ENCODE data around the gene PPP1R27. TPM values are rescaled to one million over a fixed set of nuclear protein-coding genes. Genes with fewer than 3 reads are reported as not detected.
A peak's percentile ranks its signal among the peaks of the same experiment; 100 is the strongest.

The PPP1R27 gene
- total and polyA plus RNA-seq, 9 of the 15 experiments (the other 6 are each of a cell fraction or from before 2014, with no cell fraction given): 0.29 to 6.9 (median 1.5) TPM; not detected in 2

DNA sequence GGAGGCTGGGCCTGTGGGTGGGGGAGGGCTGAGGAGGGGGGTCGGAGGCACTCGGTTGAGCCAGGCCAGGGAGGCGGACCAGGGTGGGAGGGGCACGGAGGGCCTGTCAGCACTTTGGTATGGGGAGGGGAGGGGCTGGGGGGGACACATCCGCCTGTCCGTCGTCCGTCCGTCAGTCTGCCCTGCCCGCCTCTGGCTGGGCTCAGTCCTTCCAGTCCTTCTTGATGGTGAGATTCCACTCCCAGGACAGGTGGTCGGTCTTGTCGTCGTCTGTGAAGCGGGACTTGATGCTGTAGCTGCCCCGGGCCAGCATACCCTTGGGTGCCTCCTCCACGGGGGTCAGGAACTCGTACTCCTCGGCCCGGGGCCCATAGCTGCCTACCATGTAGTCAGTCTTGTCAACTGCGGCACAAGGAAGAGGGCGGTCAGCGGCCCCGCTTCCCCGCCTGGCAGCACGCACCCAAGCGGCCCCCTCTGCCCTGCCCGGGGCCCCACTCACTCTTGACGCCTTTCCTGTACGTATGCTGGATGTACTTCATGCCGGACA lies 33.9 kb upstream of the PPP1R27 start (continued):
- TF ChIP-seq TAF1 (IDR thresholded peaks at IDR 0.05; ENCODE audit: control insufficient read depth, extremely low read depth, insufficient read depth, low read length, severe bottlenecking): peak; percentile 8
- TF ChIP-seq FOXP1 (CRISPR knock-in tag; IDR thresholded peaks at IDR 0.05): no peak
- TF ChIP-seq BRCA1 (IDR thresholded peaks at IDR 0.05): no peak
- TF ChIP-seq BRCA1 (CRISPR knock-in tag; IDR thresholded peaks at IDR 0.05): 0 out of 2 replicates have a peak, but pooled peaks have one; percentile 15
- no peak for TF ChIP-seq NFYB (IDR thresholded peaks at IDR 0.05; ENCODE audit: extremely low read depth, insufficient read length)
- TF ChIP-seq ZNF12 (CRISPR knock-in tag; IDR thresholded peaks at IDR 0.05): 0 out of 2 replicates have a peak, but pooled peaks have one; percentile 44
- no peak for TF ChIP-seq NELFE (IDR thresholded peaks at IDR 0.05; ENCODE audit: insufficient read depth, insufficient read length)
- no peak for TF ChIP-seq RNF2 (IDR thresholded peaks at IDR 0.05)
- TF ChIP-seq, protein P1, sequence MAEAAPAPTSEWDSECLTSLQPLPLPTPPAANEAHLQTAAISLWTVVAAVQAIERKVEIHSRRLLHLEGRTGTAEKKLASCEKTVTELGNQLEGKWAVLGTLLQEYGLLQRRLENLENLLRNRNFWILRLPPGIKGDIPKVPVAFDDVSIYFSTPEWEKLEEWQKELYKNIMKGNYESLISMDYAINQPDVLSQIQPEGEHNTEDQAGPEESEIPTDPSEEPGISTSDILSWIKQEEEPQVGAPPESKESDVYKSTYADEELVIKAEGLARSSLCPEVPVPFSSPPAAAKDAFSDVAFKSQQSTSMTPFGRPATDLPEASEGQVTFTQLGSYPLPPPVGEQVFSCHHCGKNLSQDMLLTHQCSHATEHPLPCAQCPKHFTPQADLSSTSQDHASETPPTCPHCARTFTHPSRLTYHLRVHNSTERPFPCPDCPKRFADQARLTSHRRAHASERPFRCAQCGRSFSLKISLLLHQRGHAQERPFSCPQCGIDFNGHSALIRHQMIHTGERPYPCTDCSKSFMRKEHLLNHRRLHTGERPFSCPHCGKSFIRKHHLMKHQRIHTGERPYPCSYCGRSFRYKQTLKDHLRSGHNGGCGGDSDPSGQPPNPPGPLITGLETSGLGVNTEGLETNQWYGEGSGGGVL (CRISPR knock-in tag; IDR thresholded peaks at IDR 0.05): no peak
- TF ChIP-seq ZNF764 (CRISPR knock-in tag; IDR thresholded peaks at IDR 0.05; ENCODE audit: low read depth): no peak
- TF ChIP-seq CCNT2 (IDR thresholded peaks at IDR 0.05; ENCODE audit: borderline replicate concordance, extremely low read depth, insufficient read length, low read depth, low read length): peak; percentile 29
- no peak; the same call in 1 of the 2 replicates for TF ChIP-seq PHF8 (IDR thresholded peaks at IDR 0.05; ENCODE audit: borderline replicate concordance, low read length)
- TF ChIP-seq, protein P2, sequence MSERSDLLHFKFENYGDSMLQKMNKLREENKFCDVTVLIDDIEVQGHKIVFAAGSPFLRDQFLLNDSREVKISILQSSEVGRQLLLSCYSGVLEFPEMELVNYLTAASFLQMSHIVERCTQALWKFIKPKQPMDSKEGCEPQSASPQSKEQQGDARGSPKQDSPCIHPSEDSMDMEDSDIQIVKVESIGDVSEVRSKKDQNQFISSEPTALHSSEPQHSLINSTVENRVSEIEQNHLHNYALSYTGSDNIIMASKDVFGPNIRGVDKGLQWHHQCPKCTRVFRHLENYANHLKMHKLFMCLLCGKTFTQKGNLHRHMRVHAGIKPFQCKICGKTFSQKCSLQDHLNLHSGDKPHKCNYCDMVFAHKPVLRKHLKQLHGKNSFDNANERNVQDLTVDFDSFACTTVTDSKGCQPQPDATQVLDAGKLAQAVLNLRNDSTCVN (CRISPR knock-in tag; IDR thresholded peaks at IDR 0.05): no peak
- TF ChIP-seq E2F4 (CRISPR knock-in tag; IDR thresholded peaks at IDR 0.05; ENCODE audit: low read depth): peak; percentile 52; the same call in 1 of the 2 replicates
- no peak for TF ChIP-seq IRF9 (tag; IDR thresholded peaks at IDR 0.05)
- TF ChIP-seq JUN (IDR thresholded peaks at IDR 0.05; ENCODE audit: borderline replicate concordance, low read depth, low read length): no peak
- no peak for TF ChIP-seq JUN (CRISPR knock-in tag; IDR thresholded peaks at IDR 0.05; ENCODE audit: borderline replicate concordance)
- no peak for TF ChIP-seq TOE1 (IDR thresholded peaks at IDR 0.05; ENCODE audit: borderline replicate concordance)
- peak; percentile 16; the same call in 1 of the 2 replicates for TF ChIP-seq TOE1 (CRISPR knock-in tag; IDR thresholded peaks at IDR 0.05; ENCODE audit: borderline replicate concordance, low read depth)
- TF ChIP-seq, protein P3, sequence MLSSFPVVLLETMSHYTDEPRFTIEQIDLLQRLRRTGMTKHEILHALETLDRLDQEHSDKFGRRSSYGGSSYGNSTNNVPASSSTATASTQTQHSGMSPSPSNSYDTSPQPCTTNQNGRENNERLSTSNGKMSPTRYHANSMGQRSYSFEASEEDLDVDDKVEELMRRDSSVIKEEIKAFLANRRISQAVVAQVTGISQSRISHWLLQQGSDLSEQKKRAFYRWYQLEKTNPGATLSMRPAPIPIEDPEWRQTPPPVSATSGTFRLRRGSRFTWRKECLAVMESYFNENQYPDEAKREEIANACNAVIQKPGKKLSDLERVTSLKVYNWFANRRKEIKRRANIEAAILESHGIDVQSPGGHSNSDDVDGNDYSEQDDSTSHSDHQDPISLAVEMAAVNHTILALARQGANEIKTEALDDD (IDR thresholded peaks at IDR 0.05): no peak
- no peak for TF ChIP-seq MYC (IDR thresholded peaks at IDR 0.05; ENCODE audit: low read depth, low read length)
- 0 out of 2 replicates have a peak, but pooled peaks have one; percentile 21 for TF ChIP-seq MYC (CRISPR knock-in tag; IDR thresholded peaks at IDR 0.05; ENCODE audit: borderline replicate concordance, low read depth)
